Raji (cell line): ENCODE results near the gene CEP19.

ENCODE experiments used
- POLR2A ChIP-seq: IDR thresholded peaks from 2 replicates; pipeline ENCODE4 v1.6.1; 2011; ENCODE audit warnings: low read depth, low read length, control low read depth; ENCODE audit not compliant: insufficient read depth

The CEP19 gene

GRCh38 chr3:196660381-196661166 lies 51.5 kb downstream of the CEP19 start:
- no peak for TF ChIP-seq POLR2A

GRCh38 chr3:196659901-196660351 lies 52.1 kb downstream of the CEP19 start:
- no peak for TF ChIP-seq POLR2A
